Stimulated activated naive CD8-positive, alpha-beta T cell treated with anti-CD3 and anti-CD28 coated beads, Interleukin-15, Interleukin-2, amounts not matched to agents 100 U/mL and 50 U/mL, for 24 hours (primary cell): ENCODE results near the gene ZFP36.

Experiments used
- ATAC-seq: fragments of 150-1000 bp; cut with Tn5 transposase; one replicate; pipeline ENCODE4 v1.10.0; 2021
- DNase-seq: peaks from one replicate; pipeline ENCODE4 v3.0.0; 2021

The ZFP36 gene

DNA sequence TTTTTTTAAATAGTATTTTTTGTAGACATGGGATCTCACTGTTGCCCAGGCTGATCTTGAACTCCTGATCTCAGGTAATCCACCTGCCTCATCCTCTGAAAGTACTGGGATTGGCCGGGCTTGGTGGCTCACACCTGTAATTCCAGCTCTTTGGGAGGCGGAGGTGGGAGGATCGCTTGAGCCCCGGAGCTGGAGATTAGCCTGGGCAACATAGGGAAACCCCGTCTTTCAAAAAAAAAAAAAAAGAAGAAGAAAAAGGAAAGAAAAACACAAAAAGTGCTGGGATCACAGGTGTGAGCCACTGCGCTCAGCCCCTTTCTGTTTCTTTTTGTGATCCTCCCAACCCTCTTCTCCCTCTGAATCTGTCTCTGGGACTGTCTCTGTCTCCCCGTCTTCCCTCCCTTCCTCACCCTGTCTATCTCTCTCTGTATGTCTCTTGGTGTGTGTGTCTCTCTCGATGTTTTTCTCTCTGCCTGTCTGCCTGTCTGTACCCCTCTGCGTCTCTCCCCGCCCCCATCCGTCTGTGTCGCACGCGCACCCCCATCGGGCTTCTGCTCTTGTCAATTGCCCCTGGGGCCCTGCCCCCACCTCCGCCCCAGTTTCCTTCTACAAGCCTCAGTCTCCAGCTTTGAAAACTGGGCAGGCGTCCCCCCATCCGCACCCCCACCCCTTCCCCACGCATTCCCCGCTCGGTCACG is 540 bp upstream of the ZFP36 start:
- ATAC-seq = peak; percentile 4
- peak; percentile 87 for DNase-seq

DNA sequence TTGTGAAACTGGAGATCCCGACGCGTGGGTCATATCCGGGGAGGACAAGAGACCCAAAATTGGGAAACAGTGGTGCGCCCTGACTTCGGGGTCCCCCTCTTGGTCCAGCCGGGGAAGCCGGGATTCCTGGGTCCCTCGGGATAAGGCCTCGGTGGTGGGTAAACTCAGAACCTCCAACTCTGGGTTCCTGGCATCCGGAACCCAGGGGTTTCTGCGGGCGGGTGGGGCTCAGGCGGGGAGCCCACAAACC is 688 bp downstream of the ZFP36 start:
- no peak for DNase-seq

GRCh38 chr19:39407660-39408391 is 1.2 kb downstream of the ZFP36 start:
- no peak for ATAC-seq
- DNase-seq = peak; percentile 68

More for the DNA sequence above, 688 bp downstream of the ZFP36 start:
- no peak for ATAC-seq

- no peak for DNase-seq
These were observed 2.0 kb downstream of the ZFP36 start for GRCh38 chr19:39408392-39409207.

GRCh38 chr19:39409208-39410016 is 2.8 kb downstream of the ZFP36 start:
- DNase-seq = peak; percentile 83
- ATAC-seq = no peak

More at GRCh38 chr19:39408392-39409207, 2.0 kb downstream of the ZFP36 start:
- no peak for ATAC-seq

DNA sequence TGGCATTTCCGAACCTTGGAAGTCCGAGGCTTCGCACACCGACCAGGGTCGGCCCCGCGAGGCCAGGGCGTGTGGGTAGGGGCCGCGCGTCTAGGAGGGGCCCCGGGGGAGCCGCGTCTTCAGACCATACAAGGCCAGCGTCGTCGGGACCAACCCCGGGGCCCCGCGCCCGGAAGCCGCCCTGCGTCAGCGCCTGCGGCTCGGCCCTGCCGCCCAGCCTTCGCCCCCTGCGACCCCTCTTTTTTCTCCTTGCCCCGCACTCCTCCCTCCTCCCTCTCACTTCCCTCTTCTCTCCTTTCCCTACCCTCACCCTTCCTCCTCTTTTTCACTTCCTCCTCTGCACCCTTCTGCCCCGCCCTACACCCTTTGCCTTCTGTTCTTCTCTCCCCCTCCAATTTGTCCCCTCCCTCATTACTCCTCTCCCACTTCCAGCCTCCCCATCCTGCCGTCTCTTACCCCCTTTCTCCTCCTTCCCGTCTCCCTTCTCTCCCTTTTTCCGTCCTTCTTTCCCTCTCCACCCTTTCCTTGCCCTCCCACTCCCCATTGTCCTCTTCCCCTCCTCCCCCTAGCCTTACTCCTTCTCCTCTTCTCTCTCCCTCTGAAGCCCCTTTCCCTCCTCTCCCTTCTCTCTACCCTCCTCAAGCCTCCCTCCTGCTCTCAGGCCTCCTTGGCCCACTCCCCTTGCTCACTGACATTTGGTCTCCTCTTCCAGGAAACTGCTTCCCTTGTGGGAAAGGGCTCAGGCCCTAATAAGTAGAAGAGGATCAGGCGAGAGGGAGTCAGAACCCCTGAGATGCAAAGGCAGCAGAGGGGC is 3.6 kb downstream of the ZFP36 start:
- peak; percentile 79 for DNase-seq
- peak; percentile 24 for ATAC-seq

- no peak for DNase-seq
- ATAC-seq = no peak
These were observed 4.1 kb downstream of the ZFP36 start for GRCh38 chr19:39410831-39411080.

DNA sequence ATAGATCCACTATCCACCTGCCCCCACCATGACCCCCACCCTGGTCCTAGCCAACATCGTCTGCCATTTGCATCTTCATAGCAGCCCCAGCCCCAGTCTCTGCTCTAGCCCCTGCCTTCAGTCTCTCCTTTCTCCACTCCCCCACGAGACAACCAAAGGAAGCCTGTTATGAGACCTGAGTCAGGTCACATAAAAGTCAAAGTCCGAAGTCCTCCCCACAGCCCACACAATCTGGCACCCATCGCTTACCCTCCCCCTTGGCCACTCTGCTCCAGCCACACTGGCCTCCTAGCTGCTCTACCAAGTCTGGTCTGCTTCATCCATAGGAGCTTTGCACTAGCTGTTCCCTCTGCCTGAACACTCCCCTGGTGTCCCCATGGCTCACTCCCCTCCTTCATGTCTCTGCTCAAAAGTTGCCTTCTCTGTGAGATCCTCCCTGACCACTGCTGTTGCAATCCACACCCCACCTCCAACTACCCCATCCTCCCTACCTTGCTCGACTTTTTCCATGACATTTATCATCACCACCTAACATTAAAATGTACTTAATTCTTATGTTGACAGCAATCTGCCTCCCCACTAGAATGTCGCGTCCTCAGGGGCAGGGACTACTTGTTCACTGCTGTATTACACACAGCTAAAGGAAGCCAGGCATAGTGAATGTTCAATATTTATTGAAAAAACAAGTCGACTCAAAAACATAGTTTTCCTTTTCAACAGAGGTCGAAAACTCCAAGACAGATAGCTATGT is 4.6 kb downstream of the ZFP36 start:
- ATAC-seq = no peak
- DNase-seq = no peak

GRCh38 chr19:39411832-39412099 is 5.1 kb downstream of the ZFP36 start:
- DNase-seq = peak; percentile 91
- ATAC-seq = peak; percentile 51

DNA sequence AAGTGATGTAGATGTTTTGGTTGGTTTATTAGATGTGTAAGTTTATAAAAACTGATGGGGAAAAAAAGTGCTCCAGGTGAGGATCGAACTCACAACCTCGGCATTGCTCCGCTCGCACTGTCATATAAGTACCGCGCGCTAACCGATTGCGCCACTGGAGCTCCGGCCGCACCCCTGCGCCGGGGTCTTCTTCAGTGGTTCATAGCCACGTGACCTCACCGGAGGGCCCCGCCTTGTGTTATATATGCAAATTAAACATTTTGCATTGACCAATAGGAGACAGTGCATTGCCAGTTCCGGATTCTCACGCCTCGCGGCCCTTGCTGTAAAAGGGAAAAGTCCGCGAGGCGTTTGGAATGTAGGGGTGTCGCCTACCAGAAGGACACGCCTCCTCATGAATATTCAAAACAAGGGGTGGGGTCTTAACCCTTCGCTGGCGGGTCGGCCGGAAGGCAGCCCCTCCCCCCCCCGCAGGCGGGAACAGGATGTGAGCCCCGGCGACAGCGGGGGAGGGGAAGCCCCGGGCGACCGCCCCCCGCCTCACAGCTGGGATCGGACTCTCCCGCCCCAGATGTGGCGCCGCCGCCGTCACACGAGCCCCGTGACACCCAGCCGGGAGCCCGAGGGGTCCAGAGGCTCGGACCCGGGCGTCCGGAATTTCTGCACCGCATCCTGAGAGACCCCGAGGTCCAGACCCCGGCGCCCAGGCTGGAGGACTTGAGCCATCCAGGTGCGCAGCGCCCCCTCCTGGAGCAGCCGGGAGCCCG is 5.6 kb downstream of the ZFP36 start, which contains the start of gene PLEKHG2:
TSS of gene PLEKHG2 (plus strand) at position 570 of the 767 bp plus-strand sequence. CDS start 1,418 bp downstream, outside the sequence.
- ATAC-seq = peak; percentile 76

GRCh38 chr19:39412867-39413271 is 6.2 kb downstream of the ZFP36 start:
- DNase-seq (no peak), ATAC-seq (no peak)

More for the DNA sequence above, 5.6 kb downstream of the ZFP36 start, which contains the start of gene PLEKHG2:
- peak; percentile 99 for DNase-seq

- ATAC-seq = no peak
- DNase-seq = no peak
These were observed 6.7 kb downstream of the ZFP36 start for GRCh38 chr19:39413272-39413910.

DNA sequence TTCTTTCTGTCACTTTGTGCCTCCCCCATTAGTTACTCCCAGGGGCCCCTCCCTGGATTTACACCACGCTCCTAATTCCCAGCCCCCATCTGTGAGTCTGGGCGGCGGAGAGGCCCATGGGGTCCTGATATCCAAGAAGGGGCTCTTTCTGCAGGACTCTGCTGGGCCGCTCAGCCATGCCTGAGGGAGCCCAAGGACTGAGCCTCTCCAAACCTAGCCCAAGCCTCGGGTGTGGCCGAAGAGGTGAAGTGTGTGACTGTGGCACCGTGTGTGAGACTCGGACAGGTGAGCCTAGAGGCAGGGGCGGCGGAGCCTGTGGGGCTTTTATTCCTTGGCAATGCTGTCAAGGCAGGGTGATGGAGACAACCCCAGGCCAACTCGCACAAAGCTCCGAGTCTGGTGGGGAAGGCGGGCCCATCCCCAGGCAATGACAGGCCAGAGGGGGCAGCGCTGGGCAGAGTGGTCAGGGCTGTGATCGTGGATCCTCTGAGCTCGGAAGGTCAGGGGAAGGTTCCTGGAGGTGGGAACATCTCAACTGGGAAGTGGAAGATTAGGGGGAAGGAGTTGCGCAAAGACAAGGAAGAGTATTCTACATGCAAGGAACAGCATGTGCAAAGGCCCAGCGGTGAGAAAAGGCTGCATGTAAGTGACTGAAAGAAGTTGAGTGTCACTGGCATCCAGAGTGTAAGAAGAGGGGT is 7.4 kb downstream of the ZFP36 start:
- ATAC-seq (no peak), DNase-seq (no peak)

DNA sequence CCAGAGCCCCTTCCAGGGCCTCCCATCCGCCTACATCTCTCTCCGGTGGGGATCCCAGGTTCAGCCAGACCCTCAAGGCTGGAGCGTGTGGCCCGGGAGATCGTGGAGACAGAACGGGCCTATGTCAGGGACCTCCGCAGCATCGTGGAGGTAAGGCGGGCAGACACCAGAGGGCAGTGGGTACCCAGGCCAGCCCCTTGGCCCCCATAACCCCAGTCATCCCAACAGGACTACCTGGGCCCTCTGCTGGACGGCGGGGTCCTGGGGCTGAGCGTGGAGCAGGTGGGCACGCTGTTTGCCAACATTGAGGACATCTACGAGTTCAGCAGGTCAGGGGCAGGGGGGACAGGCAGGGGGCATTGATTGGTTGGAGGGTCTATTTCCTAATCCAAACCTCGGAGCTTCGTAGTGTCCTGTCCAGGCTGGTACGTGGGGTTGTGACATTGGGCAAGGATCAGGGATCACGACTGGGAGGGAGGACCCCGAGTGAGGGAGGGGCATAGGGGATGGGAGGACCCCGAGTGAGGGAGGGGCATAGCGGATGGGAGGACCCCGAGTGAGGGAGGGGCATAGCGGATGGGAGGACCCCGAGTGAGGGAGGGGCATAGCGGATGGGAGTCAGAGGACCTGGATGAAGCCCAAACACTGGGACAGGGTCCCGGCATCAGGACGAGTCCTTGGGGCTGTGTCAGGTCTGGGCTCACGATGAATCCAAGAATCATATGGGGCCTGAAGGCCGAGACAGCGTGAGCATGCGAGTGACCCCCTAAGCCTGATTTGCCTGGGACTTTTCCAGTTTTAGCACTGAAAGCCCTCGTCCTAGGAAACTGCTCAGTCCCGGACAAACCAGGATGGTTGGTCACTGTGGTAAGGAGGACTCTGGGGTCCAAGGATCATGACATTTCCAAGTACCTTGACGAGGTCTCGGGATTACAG is 8.7 kb downstream of the ZFP36 start:
- no peak for ATAC-seq
- no peak for DNase-seq

GRCh38 chr19:39416152-39417120 is 9.8 kb downstream of the ZFP36 start:
- no peak for ATAC-seq

DNA sequence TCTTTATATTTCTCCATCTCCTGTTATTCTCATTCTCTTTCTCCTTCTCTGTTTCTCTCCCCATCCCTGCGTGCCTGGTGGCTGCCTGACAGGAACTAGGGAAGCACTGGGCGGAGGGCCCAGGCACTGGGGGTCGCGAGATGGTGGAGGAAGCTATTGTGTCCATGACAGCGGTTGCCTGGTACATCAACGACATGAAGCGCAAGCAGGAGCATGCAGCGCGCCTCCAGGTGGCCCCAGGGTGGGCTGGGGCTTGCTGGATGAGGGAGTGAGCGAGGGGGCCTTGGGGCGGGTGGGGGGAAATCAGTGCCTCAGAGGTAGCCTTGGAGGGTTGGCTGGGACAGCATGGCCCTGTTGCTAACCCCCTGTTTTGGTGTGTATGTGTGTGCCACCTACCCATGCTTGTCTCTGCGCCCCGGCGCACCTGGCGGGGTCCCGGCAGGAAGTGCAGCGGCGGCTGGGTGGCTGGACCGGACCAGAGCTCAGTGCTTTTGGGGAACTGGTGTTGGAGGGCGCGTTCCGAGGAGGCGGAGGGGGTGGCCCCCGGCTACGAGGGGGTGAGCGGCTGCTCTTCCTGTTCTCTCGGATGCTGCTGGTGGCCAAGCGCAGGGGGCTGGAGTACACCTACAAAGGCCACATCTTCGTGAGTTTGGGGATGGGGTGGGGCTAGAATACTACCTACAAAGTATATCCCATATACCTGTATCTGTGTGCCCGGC is 11.0 kb downstream of the ZFP36 start:
- no peak for DNase-seq

More at GRCh38 chr19:39416152-39417120, 9.8 kb downstream of the ZFP36 start:
- no peak for DNase-seq

More for the DNA sequence above, 11.0 kb downstream of the ZFP36 start:
- ATAC-seq = no peak
